ENCODE data around the gene MPP4. TPM values are rescaled to one million over a fixed set of nuclear protein-coding genes. Genes with fewer than 3 reads are reported as not detected.
A peak's percentile ranks its signal among the peaks of the same experiment; 100 is the strongest.

Gene MPP4
- total RNA-seq, 5 donors from 2014 or later (not counting 1 experiment from before 2014, with no cell fraction given) = 0.13 TPM; not detected in 4

DNA sequence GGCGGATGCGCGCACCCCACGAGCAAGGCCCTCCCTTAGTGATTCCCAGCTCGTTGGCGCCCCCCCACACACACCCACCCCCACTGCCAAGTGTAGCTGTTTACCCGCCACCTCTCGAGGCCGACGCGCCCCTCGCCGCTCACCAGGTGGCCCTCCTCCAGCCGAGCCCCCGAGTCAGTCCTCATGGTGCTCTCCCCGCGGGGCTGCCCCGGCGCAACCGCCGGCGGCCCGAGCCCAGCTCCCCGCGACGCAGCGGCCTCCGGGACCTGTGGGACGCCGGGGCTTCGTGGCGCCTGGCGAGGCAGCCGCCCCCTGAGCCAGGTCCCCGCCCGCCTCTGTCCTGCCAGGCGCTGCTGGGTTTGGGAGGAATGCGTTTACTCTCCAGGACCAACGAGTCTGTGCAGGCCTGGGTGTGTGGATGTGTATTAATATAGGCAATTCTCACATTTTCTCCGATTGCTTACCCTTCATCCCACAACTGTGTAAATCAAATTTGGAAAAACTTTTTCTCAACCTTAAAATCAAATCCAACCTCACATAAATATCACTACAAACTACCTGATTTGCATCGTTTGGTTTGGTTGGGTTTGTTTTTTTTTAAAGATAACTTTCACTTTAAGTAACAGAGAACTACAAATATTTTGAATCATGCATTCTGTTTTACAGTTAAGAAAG, 55.1 kb downstream of the MPP4 start, which contains the start of gene TMEM237:
Gene TMEM237, minus strand, starts transcription at position 288 of the 675 bp plus-strand sequence. Its CDS starts 103 bp downstream, at position 185.
- peaks cover 11 to 13% (median 13%) of the 10 kb centered on the region in 3 donors for H3K4me1 Mint-ChIP-seq
- DNase-seq (peak in 19 of 35 experiments; percentile 28 to 66 (median 50)), ATAC-seq (replicated peaks in 1 of 4) (peak; percentile 59 to 70 (median 70))
- POLR2A ChIA-PET = interaction anchor here in 1 of 2 donors (0.6 kb wide), 2 partner anchors 599 to 1596 kb away, joined by 3 to 4 read pairs; partner anchors contain the start of gene CYP20A1
- H3K9me3 Mint-ChIP-seq = no peaks in the 10 kb centered on the region
- H3K36me3 ChIP-seq (ENCODE audit: control insufficient read depth in 2 of 2, extremely low read depth in 1 of 2, insufficient read depth in 1 of 2, low read length in 1 of 2) = no peaks in the 10 kb centered on the region
- under 1% methylated on average over 31 of the region's 41 CpGs for WGBS (ENCODE audit: insufficient coverage)
- peak within 1 kb of the TSS; percentile 87 to 97 for H3K4me3 ChIP-seq (ENCODE audit: control insufficient read depth in 1 of 2, extremely low read depth in 1 of 2, low read length in 1 of 2)
- peak within 1 kb of the TSS; percentile 83 to 96 for H3K27ac Mint-ChIP-seq
- no peaks in the 10 kb centered on the region for H3K9me3 ChIP-seq
- H3K36me3 Mint-ChIP-seq = no peaks in the 10 kb centered on the region
- H3K27ac ChIP-seq (ENCODE audit: low read length) = peak within 1 kb of the TSS; percentile 89
- H3K4me1 ChIP-seq (ENCODE audit: control insufficient read depth in 1 of 2, extremely low read depth in 1 of 2, insufficient read depth in 2 of 2, low read length in 2 of 2) = peaks cover 4 to 5% of the 10 kb centered on the region in 2 experiments
- H3K27me3 ChIP-seq (replicated peaks in 1 of 2; ENCODE audit: control insufficient read depth in 2 of 2, extremely low read depth in 1 of 2, insufficient read depth in 2 of 2, low read length in 1 of 2) = no peaks in the 10 kb centered on the region
- peak within 1 kb of the TSS; percentile 90 to 93 (median 92) for H3K4me3 Mint-ChIP-seq
- H3K27me3 Mint-ChIP-seq = no peaks in the 10 kb centered on the region
- CTCF ChIA-PET = interaction anchor here (0.6 to 1.7 kb wide), 12 partner anchors 9 to 1048 kb away, joined by 3 to 9 read pairs (median 4); no protein-coding TSS in a partner anchor

DNA sequence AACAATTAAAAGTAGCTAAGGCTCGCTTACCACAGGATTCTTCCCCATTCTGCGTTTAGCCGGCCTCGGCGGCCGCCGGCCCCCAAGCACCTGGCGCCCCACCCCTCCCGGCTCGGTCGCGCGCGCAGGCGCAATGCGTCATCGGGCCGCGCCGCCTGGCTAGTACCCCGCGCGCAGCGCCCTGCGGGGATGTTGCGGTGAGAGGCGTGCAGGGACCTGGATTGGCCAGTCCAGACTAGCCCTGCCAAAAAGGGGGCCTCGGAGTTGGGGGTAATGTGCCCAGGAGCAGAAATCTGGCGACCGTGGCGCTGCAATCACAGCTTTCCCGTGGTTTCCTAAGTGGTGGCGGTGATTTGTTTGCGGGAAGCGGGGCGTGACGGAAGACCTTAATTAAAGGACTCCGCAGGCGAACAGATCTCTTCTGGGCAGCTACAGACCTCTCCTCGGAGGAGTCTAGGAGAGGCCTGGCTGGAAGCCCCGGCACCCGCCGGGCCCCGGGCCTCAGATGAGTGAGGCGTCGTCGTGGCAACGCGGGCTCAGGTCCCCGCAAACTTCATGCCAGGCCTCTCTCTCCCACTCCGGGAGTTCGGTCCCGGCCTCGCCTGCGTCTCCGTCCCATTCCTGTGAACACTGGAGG, 55.7 kb downstream of the MPP4 start:
- peak overlapping the region; percentile 83 to 96 for H3K27ac Mint-ChIP-seq
- WGBS (ENCODE audit: insufficient coverage) = under 1% methylated on average over 54 of the region's 56 CpGs
- peak; percentile 87 to 91 (median 90) for ATAC-seq (replicated peaks in 1 of 4)
- H3K4me3 Mint-ChIP-seq = peak overlapping the region; percentile 90 to 93 (median 92)
- peak overlapping the region; percentile 89 for H3K27ac ChIP-seq (ENCODE audit: low read length)
- peak overlapping the region; percentile 87 to 97 for H3K4me3 ChIP-seq (ENCODE audit: control insufficient read depth in 1 of 2, extremely low read depth in 1 of 2, low read length in 1 of 2)
- H3K36me3 Mint-ChIP-seq = peaks cover 5% of the 10 kb centered on the region
- H3K9me3 Mint-ChIP-seq = no peaks in the 10 kb centered on the region
- CTCF ChIA-PET = interaction anchor here (0.6 to 1.7 kb wide), 6 partner anchors 138 to 561 kb away, joined by 3 to 4 read pairs (median 3); partner anchors contain the start of gene ALS2 (in 1 of the 2)
- POLR2A ChIA-PET = interaction anchor here in 1 of 2 donors (0.6 kb wide), 1 partner anchor 9 kb away, joined by 3 read pairs; no protein-coding TSS in a partner anchor
- H3K36me3 ChIP-seq (ENCODE audit: control insufficient read depth in 2 of 2, extremely low read depth in 1 of 2, insufficient read depth in 1 of 2, low read length in 1 of 2) = no peaks in the 10 kb centered on the region
- DNase-seq = peak; percentile 61 to 90 (median 79)
- no peaks in the 10 kb centered on the region for H3K9me3 ChIP-seq
- peaks cover 11 to 13% (median 13%) of the 10 kb centered on the region in 3 donors for H3K4me1 Mint-ChIP-seq
- H3K27me3 Mint-ChIP-seq = no peaks in the 10 kb centered on the region
- H3K4me1 ChIP-seq (ENCODE audit: control insufficient read depth in 1 of 2, extremely low read depth in 1 of 2, insufficient read depth in 2 of 2, low read length in 2 of 2) = peaks cover 4 to 5% of the 10 kb centered on the region in 2 experiments
- H3K27me3 ChIP-seq (replicated peaks in 1 of 2; ENCODE audit: control insufficient read depth in 2 of 2, extremely low read depth in 1 of 2, insufficient read depth in 2 of 2, low read length in 1 of 2) = no peaks in the 10 kb centered on the region

DNA sequence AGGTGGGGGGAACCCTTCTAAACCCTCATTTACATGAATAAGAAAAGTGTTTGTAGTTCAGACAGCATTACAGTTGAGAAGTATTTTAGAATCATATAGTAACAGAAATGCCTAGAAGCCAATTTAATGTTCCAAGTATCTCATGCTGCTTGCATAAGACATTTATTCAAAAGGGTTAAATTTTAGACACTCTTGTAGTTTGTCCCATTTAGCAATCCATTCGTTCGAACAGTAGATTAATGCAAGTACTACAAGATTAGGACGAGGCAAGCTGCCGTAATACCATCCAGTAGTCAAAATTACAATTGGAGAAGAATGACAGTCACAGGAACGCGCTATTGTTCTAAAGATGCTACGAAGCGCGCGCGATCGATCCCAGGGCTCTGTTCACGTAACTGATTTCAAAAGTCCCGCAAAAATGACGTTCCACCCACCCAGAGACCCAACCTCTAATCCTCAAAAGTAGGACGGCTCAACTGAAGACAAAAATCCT, 56.3 kb downstream of the MPP4 start:
- Mint-ChIP-seq H3K27me3 (no peaks in the 10 kb centered on the region), H3K4me1 (peaks cover 11 to 13% (median 13%) of the 10 kb centered on the region in 3 donors), H3K36me3 (peaks cover 5% of the 10 kb centered on the region), H3K9me3 (no peaks in the 10 kb centered on the region), H3K27ac (peak overlapping the region; percentile 83 to 96), H3K4me3 (peak overlapping the region; percentile 90 to 93 (median 92))
- ChIA-PET CTCF (interaction anchor here in 1 of 2 donors (1.2 to 1.7 kb wide), 2 partner anchors 139 to 410 kb away, joined by 3 to 4 read pairs; partner anchors contain the start of gene ALS2), POLR2A (interaction anchor here in 1 of 2 donors (0.6 kb wide), 1 partner anchor 9 kb away, joined by 3 read pairs; no protein-coding TSS in a partner anchor)
- peak overlapping the region; percentile 87 to 97 for H3K4me3 ChIP-seq (ENCODE audit: control insufficient read depth in 1 of 2, extremely low read depth in 1 of 2, low read length in 1 of 2)
- H3K36me3 ChIP-seq (ENCODE audit: control insufficient read depth in 2 of 2, extremely low read depth in 1 of 2, insufficient read depth in 1 of 2, low read length in 1 of 2) = no peaks in the 10 kb centered on the region
- H3K4me1 ChIP-seq (ENCODE audit: control insufficient read depth in 1 of 2, extremely low read depth in 1 of 2, insufficient read depth in 2 of 2, low read length in 2 of 2) = peaks cover 4 to 5% of the 10 kb centered on the region in 2 experiments
- ATAC-seq (replicated peaks in 1 of 4) (peak; percentile 60 to 70 (median 65)), DNase-seq (peak in 3 of 35 experiments; percentile 39 to 70 (median 69))
- H3K9me3 ChIP-seq = no peaks in the 10 kb centered on the region
- peak overlapping the region; percentile 89 for H3K27ac ChIP-seq (ENCODE audit: low read length)
- H3K27me3 ChIP-seq (replicated peaks in 1 of 2; ENCODE audit: control insufficient read depth in 2 of 2, extremely low read depth in 1 of 2, insufficient read depth in 2 of 2, low read length in 1 of 2) = no peaks in the 10 kb centered on the region
- WGBS (ENCODE audit: insufficient coverage) = under 1% methylated on average over 16 of the region's 16 CpGs

DNA sequence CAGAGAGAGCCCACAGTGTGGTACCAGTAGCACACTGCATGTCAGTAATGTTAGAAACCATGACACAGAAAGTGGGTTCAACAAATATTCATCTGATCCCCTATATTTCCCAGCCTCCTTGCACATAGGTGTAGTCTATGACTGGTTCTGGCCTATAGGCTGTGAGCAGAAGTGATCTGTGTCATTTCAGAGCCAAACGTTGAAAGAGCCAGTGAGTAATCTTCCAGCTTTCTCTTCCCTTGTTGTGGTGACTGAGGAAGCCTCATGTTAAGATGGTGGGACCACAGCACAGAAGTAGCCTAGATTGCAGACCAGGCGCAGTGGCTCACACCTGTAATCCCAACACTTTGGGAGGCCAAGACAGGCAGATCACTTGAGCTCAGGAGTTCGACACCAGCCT, 59.2 kb downstream of the MPP4 start:
- CTCF ChIA-PET = interaction anchor here in 1 of 2 donors (0.6 kb wide), 1 partner anchor 386 kb away, joined by 3 read pairs; no protein-coding TSS in a partner anchor
- POLR2A ChIA-PET = no interaction called here
- Histone ChIP-seq H3K4me3 (ENCODE audit: control insufficient read depth in 1 of 2, extremely low read depth in 1 of 2, low read length in 1 of 2) (no peak overlapping the region), H3K27me3 (replicated peaks in 1 of 2; ENCODE audit: control insufficient read depth in 2 of 2, extremely low read depth in 1 of 2, insufficient read depth in 2 of 2, low read length in 1 of 2) (no peaks in the 10 kb centered on the region), H3K9me3 (no peaks in the 10 kb centered on the region), H3K36me3 (ENCODE audit: control insufficient read depth in 2 of 2, extremely low read depth in 1 of 2, insufficient read depth in 1 of 2, low read length in 1 of 2) (no peaks in the 10 kb centered on the region), H3K4me1 (ENCODE audit: control insufficient read depth in 1 of 2, extremely low read depth in 1 of 2, insufficient read depth in 2 of 2, low read length in 2 of 2) (peaks cover 4 to 5% of the 10 kb centered on the region in 2 experiments), H3K27ac (ENCODE audit: low read length) (no peak overlapping the region)
- Mint-ChIP-seq H3K9me3 (no peaks in the 10 kb centered on the region), H3K4me1 (peaks cover 10 to 13% (median 11%) of the 10 kb centered on the region in 3 donors), H3K27me3 (no peaks in the 10 kb centered on the region), H3K36me3 (peaks cover 15% of the 10 kb centered on the region), H3K4me3 (no peak overlapping the region), H3K27ac (no peak overlapping the region)
- ATAC-seq (replicated peaks in 1 of 4) (no peak), DNase-seq (no peak)
- 100% methylated on average over 1 of the region's 3 CpGs for WGBS (ENCODE audit: insufficient coverage)

DNA sequence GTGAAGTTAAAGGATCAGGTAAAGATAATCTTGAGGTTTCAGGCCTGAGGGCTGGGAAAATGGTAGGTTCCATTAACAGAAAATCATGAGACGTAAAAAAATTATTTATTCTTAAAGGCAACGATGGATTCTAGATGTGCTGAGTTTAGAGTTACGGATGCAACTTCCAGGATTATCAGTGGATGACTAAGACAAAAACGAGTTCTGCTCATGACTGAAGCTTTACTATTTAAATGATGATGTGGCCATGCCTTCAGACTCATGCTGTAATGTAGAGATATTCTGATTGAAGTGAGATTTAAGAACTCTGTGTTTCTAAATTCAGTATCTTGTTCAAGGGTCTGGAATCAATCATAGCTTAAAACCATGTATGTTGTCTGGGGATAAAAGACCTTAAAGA, 60.1 kb downstream of the MPP4 start:
- no peak for ATAC-seq (replicated peaks in 1 of 4)
- 80% methylated on average over 4 of the region's 4 CpGs for WGBS (ENCODE audit: insufficient coverage)
- DNase-seq = no peak
- CTCF ChIA-PET = no interaction called here
- Histone ChIP-seq H3K27ac (ENCODE audit: low read length) (no peak overlapping the region), H3K36me3 (ENCODE audit: control insufficient read depth in 2 of 2, extremely low read depth in 1 of 2, insufficient read depth in 1 of 2, low read length in 1 of 2) (no peaks in the 10 kb centered on the region), H3K9me3 (no peaks in the 10 kb centered on the region), H3K4me3 (ENCODE audit: control insufficient read depth in 1 of 2, extremely low read depth in 1 of 2, low read length in 1 of 2) (no peak overlapping the region), H3K4me1 (ENCODE audit: control insufficient read depth in 1 of 2, extremely low read depth in 1 of 2, insufficient read depth in 2 of 2, low read length in 2 of 2) (peaks cover 2% of the 10 kb centered on the region in 2 experiments), H3K27me3 (replicated peaks in 1 of 2; ENCODE audit: control insufficient read depth in 2 of 2, extremely low read depth in 1 of 2, insufficient read depth in 2 of 2, low read length in 1 of 2) (no peaks in the 10 kb centered on the region)
- POLR2A ChIA-PET = interaction anchor here in 1 of 2 donors (0.6 kb wide), 1 partner anchor 720 kb away, joined by 4 read pairs; no protein-coding TSS in a partner anchor
- no peak overlapping the region for H3K27ac Mint-ChIP-seq
- no peaks in the 10 kb centered on the region for H3K27me3 Mint-ChIP-seq
- H3K9me3 Mint-ChIP-seq = no peaks in the 10 kb centered on the region
- H3K36me3 Mint-ChIP-seq = peaks cover 18% of the 10 kb centered on the region
- no peak overlapping the region for H3K4me3 Mint-ChIP-seq
- H3K4me1 Mint-ChIP-seq = peaks cover 6 to 8% (median 6%) of the 10 kb centered on the region in 3 donors

All from T-cell (primary cell).